Subcutaneous adipose tissue (tissue), 4 donors: ENCODE results near the gene ADRM1. TPM values are rescaled to one million over a fixed set of nuclear protein-coding genes. Genes with fewer than 3 reads are reported as not detected.

Source experiments
- CTCF ChIP-seq: fragments of 450-650 bp; IDR thresholded peaks from one replicate; pipeline ENCODE4 v1.5.1; 2016; ENCODE audit warnings: low read depth, mild to moderate bottlenecking, control low read depth, antibody characterized with exemption, moderate library complexity
- total RNA-seq, 4 donors: library from RNA; depleted of rRNA; stranded (reverse); fragments of >200 nt; gene quantifications; one replicate each; pipeline ENCODE4 v1.1.0, GENCODE V29; 2016

Gene ADRM1
- total RNA-seq, 4 donors from 2014 or later: 78.5 to 141 (median 101) TPM

- no peak for TF ChIP-seq CTCF
Measured at GRCh38 chr20:62328684-62329388, 26.0 kb downstream of the ADRM1 start.

GRCh38 chr20:62329389-62330377, 26.9 kb downstream of the ADRM1 start:
- no peak for TF ChIP-seq CTCF

DNA sequence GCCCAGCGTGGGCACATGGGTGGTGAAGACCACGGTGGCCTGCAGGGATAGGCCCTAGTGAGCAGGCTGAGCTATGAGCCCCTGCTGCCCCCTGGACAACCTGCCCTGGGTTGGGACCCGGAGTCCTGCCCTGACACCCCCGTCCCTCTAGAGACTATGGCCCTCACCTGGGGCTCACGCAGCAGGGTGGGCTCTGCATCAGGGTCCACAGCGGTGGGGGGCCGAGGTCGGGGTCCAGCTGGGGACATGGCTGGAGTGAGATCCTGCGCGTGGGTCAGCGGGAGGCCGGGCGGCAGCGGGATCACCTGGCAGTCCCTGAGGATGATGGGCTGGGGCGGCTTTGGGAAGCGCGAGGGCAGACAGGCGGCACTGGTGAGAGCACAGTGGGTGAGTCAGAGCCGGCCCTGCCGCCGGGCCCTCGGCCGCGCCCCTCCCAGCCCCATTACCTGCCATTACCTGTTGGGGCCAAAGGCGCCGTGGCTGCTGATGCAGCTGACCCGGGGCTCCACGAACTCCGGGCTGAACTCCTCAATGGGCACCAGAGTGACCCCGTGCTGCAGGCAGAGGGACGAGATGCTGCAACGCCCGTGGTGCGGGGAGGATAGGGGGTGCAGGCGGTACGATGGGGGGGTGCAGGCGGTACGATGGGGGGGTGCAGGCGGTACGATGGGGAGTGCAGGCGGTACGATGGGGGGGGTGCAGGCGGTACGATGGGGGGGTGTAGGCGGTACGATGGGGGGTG, 27.9 kb downstream of the ADRM1 start:
- no peak for TF ChIP-seq CTCF

DNA sequence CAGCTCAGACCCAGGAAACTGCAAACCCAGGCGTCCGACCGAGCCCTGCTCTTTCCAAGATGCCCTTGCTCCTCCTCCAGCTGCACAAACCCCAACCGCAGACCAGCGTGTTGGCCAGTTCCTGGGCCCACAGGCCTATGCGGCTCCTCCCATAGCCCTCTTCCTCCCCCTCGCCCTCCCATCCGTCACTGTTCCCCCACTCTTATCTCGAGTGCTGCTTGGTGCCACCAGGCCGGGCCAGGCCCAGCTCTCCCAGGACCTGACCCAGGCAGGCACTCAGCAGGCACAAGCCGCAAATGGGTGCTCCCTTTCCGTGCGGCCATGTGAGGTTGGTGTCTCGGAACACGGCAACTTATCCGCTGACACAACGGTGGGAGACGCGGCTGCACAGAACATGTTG, 28.6 kb downstream of the ADRM1 start:
- no peak for TF ChIP-seq CTCF

GRCh38 chr20:62332421-62332820, 29.6 kb downstream of the ADRM1 start:
- no peak for TF ChIP-seq CTCF

GRCh38 chr20:62332989-62333819, 30.4 kb downstream of the ADRM1 start:
- TF ChIP-seq CTCF: no peak
